Ovary (tissue), 9 donors: ENCODE results near the gene WEE2. TPM values are rescaled to one million over a fixed set of nuclear protein-coding genes. Genes with fewer than 3 reads are reported as not detected.

ENCODE experiments used
- DNase-seq, 5 donors: peaks; one replicate each; pipeline ENCODE4 v3.0.0-alpha.2; 2019 to 2020
- H3K27ac ChIP-seq, 2 donors: fragments of 200-600 bp; one replicate each; pipeline versions ENCODE4 v1.5.1 to v1.8.0; 2019 to 2022
- H3K27me3 ChIP-seq: fragments of 200-600 bp; one replicate; pipeline ENCODE4 v1.8.0; 2022
- H3K36me3 ChIP-seq: fragments of 200-600 bp; sonication (generic); one replicate; pipeline ENCODE4 v1.5.1; 2019
- H3K4me1 ChIP-seq: one replicate; pipeline ENCODE4 v1.8.1; 2013; ENCODE audit warnings: mild to moderate bottlenecking, moderate library complexity; ENCODE audit not compliant: insufficient read depth
- H3K4me3 ChIP-seq: fragments of 200-600 bp; sonication (generic); one replicate; pipeline ENCODE4 v1.5.1; 2017
- H3K9me3 ChIP-seq, 2 donors: fragments of 200-600 bp in 1 of 2; sonication (generic) in 1 of 2; one replicate each; pipeline versions ENCODE4 v1.5.1 to v1.8.1; 2013 to 2019; ENCODE audit warnings: mild to moderate bottlenecking in 1 of 2, moderate library complexity in 1 of 2
- CTCF ChIP-seq, 3 donors: fragments of 450-650 bp in 2 of 3; fragments of 200-600 bp in 1 of 3; IDR thresholded peaks; one replicate each; pipeline versions ENCODE4 v1.5.1 to v1.8.0; 2016 to 2022; ENCODE audit warnings: antibody characterized with exemption in 3 of 3, mild to moderate bottlenecking in 1 of 3
- EP300 ChIP-seq: sonication (generic); formaldehyde crosslinking; IDR thresholded peaks from one replicate; pipeline ENCODE4 v1.6.1; 2017; ENCODE audit warnings: antibody characterized with exemption
- POLR2A ChIP-seq: fragments of 450-650 bp; IDR thresholded peaks from one replicate; pipeline ENCODE4 v1.6.1; 2017; ENCODE audit warnings: antibody characterized with exemption, mild to moderate bottlenecking, moderate library complexity
- WGBS, 3 donors: extraction: QIAGEN DNeasy Blood & Tissue Kit in 1 of 3; methylation state at CpG; one replicate each; pipeline versions ENCODE4 v1.1.5 to v1.1.7; 2013 to 2017; 5-methylcytosine and 5-hydroxymethylcytosine counted together
- intact Hi-C, 4 donors: fragments of 100-400 bp; cut with DNase I; formaldehyde crosslinking; loops; one replicate each; pipeline versions ENCODE4 v1.11.0 to v1.15.1; 2022 to 2023
- polyA plus RNA-seq, 2 donors: library from polyadenylated mRNA; stranded (reverse); fragments of 200-250 nt in 1 of 2; fragments of 350-450 nt in 1 of 2; fragmentation: Illumina TruSeq in 1 of 2; extraction: RNeasy Lipid Tissue Mini Kit (QIAGEN cat#74804) in 1 of 2; gene quantifications; one replicate each; pipeline ENCODE4 v1.2.3, GENCODE V29; 2013 to 2014
- total RNA-seq, 7 donors: library from RNA; depleted of rRNA in 2 of 7; stranded (reverse); fragments of >200 nt in 2 of 7; fragmentation: NEBNext Ultra II Directional in 3 of 7; extraction: Animal tissue kit (Norgen Biotek cat#: 25700) in 3 of 7; gene quantifications; one replicate each; pipeline versions ENCODE4 v1.1.0 to v1.2.4, GENCODE V29; 2016 to 2023
- donor health status: DM: no; HTN: no; CAD: no; lungs with moderate emphysema.
- donor health status: DM: no; HTN: no; CAD: no.
- donor health status: Bipolar disorder and iron deficiency.
- donor health status: DM: yes; HTN: yes; CAD: no.
- donor health status: DM: no; HTN: no; CAD: no.
- donor health status: DM: yes; HTN: yes; CAD: no.

WEE2 gene
- total and polyA plus RNA-seq, 9 donors = 0.07 to 0.27 (median 0.16) TPM; not detected in 5

- H3K4me3 ChIP-seq = no peak overlapping the region
- intact Hi-C loops = no loop called here
- 97% methylated on average over 7 of the region's 7 CpGs for WGBS, 3 donors
- H3K9me3 ChIP-seq = no peaks in the 10 kb centered on the region
- DNase-seq = no peak
- H3K36me3 ChIP-seq = no peaks in the 10 kb centered on the region
- no peak for TF ChIP-seq CTCF (IDR thresholded peaks at IDR 0.05)
- TF ChIP-seq POLR2A = no peak
- TF ChIP-seq EP300 = no peak
- H3K27me3 ChIP-seq = no peaks in the 10 kb centered on the region
- H3K4me1 ChIP-seq = no peaks in the 10 kb centered on the region
- no peak overlapping the region for H3K27ac ChIP-seq
Measured at GRCh38 chr7:141671705-141672496, 36.3 kb upstream of the WEE2 start.

GRCh38 chr7:141673346-141673745 lies 34.8 kb upstream of the WEE2 start:
- no peak for DNase-seq
- H3K4me1 ChIP-seq = no peaks in the 10 kb centered on the region
- 95 to 97% (median 97%) methylated on average over 3 of the region's 3 CpGs for WGBS, 3 donors
- TF ChIP-seq POLR2A (no peak), EP300 (no peak), CTCF (IDR thresholded peaks at IDR 0.05) (no peak)
- H3K27me3 ChIP-seq = no peaks in the 10 kb centered on the region
- H3K36me3 ChIP-seq = no peaks in the 10 kb centered on the region
- no peak overlapping the region for H3K4me3 ChIP-seq
- H3K27ac ChIP-seq = no peak overlapping the region
- intact Hi-C loops = no loop called here
- H3K9me3 ChIP-seq = no peaks in the 10 kb centered on the region

- H3K27ac ChIP-seq = no peak overlapping the region
- H3K36me3 ChIP-seq = no peaks in the 10 kb centered on the region
- no peaks in the 10 kb centered on the region for H3K4me1 ChIP-seq
- no peaks in the 10 kb centered on the region for H3K27me3 ChIP-seq
- WGBS, 3 donors = 85 to 96% (median 92%) methylated on average over 5 of the region's 5 CpGs
- TF ChIP-seq EP300 = no peak
- TF ChIP-seq CTCF (IDR thresholded peaks at IDR 0.05) = no peak
- TF ChIP-seq POLR2A = no peak
- intact Hi-C loops = no loop called here
- no peaks in the 10 kb centered on the region for H3K9me3 ChIP-seq
- H3K4me3 ChIP-seq = no peak overlapping the region
- no peak for DNase-seq
Measured at GRCh38 chr7:141674171-141674671, 33.9 kb upstream of the WEE2 start.

- no peaks in the 10 kb centered on the region for H3K36me3 ChIP-seq
- H3K4me1 ChIP-seq = no peaks in the 10 kb centered on the region
- H3K27me3 ChIP-seq = no peaks in the 10 kb centered on the region
- no peaks in the 10 kb centered on the region for H3K9me3 ChIP-seq
- H3K27ac ChIP-seq = no peak overlapping the region
- no peak for TF ChIP-seq EP300
- no peak for TF ChIP-seq CTCF (IDR thresholded peaks at IDR 0.05)
- TF ChIP-seq POLR2A = no peak
- DNase-seq = no peak
- H3K4me3 ChIP-seq = no peak overlapping the region
- intact Hi-C loops = no loop called here
- WGBS, 3 donors = 57 to 79% (median 69%) methylated on average over 4 of the region's 4 CpGs
Measured at GRCh38 chr7:141674702-141675101, 33.5 kb upstream of the WEE2 start.
